Stimulated activated CD8-positive, alpha-beta memory T cell treated with anti-CD3 and anti-CD28 coated beads, Interleukin-7, amount 100 ng/mL, for 24 hours (primary cell): ENCODE measurements around the gene ENGASE.

Source experiments
- DNase-seq: peaks from one replicate; pipeline ENCODE4 v3.0.0-alpha.2; 2020; ENCODE audit warnings: low read depth

The ENGASE gene

DNA sequence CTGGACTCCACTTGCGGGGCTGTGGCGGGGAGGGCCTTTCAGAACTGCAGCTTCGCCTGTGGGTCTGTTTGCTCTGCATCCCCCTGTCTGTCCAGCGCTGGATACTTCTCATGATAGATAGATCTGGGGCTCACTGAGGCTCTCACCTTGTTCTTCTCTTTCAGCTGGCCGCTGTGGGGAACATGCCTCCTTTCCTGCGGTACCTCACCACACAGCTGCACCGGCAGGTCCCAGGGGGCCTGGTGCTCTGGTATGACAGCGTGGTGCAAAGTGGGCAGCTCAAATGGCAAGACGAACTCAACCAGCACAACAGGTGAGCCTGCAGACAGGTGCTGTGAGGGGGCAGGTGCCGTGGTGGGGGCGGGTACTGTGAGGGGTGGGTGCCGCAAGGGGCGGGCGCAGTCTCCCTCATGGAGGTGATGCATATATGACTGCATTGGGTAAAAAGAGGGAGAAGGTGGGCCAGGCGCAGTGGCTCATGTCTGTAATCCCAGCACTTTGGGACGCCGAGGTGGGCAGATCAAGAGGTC, 6.2 kb downstream of the ENGASE start:
- no peak for DNase-seq

GRCh38 chr17:79081571-79082276, 7.1 kb downstream of the ENGASE start:
- no peak for DNase-seq

GRCh38 chr17:79082311-79083190, 7.9 kb downstream of the ENGASE start:
- peak; percentile 16 for DNase-seq

- DNase-seq, result no peak
Observed at GRCh38 chr17:79083191-79083971, 8.8 kb downstream of the ENGASE start.

GRCh38 chr17:79084291-79085153, 9.9 kb downstream of the ENGASE start:
- no peak for DNase-seq

DNA sequence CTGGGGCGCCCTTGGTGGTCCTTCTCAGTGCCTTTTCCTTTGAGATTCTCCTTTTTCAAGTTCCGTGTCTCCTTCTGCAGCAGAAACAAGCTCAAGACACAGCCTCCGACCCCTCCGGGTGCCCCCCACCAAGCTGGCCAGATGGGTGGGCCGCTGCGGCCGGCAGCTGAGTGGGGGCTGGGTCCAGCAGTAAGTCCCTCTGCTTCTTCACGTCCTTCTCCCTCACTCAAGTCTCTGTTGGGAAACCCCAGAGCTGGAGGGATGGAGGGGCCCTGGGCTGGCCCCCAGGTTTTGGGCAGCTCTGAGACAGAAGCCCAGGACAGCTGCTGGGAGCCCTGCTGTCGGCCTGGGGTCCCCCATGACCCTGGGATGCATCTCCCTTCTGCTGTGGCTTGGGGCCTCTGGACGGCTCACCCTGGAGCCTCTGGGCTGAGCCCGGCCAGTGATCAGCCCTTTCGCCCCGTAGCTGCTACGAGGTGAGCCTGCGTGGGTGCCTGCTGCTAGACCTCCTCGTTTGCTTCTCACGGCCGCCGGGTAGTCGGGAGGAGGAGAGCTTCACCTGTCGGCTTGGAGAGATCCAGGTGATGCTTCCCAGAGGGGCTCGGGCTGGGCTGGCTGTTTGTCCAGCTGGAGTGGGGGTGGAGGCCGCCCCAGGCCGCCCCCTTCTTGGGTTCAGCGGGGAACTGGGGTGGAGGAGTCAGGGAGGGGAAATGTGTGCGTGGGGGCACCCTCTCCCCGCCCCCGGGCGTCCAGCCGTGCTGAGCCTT, 10.7 kb downstream of the ENGASE start:
- no peak for DNase-seq

DNA sequence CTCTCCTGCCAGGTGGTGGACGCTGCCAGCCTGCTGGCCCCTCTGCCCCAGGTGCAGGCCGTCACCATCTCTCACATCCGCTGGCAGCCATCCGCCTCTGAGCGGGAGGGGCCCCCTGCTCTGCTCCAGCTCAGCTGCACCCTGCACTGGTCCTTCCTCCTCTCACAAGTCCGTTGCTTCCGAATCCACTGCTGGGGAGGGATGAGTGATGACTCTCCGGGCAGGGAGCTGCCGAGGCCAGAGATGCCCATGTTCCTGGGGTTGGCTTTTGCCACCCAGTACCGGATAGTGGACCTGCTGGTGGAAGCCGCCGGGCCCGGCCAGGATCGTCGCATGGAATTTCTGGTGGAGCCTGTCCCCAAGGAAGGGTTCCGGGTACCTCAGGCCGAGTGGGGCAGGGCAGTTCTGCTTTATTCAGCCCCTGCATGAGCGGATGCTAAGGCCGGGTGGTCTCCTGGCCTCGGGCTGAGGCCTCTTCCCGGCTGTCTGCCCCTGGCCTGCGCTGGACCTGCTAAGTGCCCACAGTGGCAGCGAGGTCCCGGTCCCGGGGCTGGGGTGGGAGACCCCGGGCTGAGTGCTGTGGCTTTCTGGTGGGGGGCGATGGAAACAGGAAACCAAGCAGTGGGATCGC, 11.4 kb downstream of the ENGASE start:
- no peak for DNase-seq

DNA sequence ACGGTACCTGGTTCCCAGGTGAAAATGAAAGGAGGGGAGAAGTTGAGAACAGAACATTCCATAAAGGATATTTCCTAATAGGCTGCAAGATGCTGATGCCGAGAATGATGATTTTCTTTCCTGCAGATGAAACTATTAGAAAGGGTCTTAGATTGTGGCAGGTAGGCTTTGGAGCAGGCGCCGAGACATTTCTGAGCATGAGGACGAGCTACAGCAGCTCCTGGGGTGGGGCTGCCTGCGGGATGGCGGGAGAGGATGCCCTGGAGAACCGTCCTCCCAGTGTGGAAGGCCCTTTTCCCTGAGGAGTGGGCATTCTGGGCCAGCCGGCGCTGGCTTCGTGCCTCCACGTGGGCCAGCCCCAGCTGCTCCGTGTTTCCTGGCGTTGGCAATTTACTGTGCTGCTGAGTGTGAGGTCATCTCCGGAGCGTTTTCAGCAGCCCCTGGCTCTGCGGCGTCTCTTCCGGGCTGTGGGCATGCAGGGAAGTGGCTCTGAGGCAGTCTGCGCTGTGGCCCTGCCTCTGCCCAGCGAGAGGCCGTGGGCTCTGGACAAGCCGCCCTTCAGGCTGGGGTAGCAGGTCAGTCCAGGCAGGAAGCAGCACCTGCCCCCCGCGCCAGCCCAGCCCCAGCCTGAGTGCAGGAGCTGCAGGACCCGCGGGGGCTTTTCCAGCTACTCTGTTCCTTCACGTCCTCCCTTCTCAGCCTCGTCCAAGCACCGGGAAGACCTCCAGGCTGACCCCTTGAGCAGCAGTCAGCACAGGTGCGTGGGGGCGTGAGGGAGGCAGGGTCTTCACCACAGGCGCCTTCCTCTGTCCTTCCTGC, 12.2 kb downstream of the ENGASE start:
- DNase-seq, result no peak

DNA sequence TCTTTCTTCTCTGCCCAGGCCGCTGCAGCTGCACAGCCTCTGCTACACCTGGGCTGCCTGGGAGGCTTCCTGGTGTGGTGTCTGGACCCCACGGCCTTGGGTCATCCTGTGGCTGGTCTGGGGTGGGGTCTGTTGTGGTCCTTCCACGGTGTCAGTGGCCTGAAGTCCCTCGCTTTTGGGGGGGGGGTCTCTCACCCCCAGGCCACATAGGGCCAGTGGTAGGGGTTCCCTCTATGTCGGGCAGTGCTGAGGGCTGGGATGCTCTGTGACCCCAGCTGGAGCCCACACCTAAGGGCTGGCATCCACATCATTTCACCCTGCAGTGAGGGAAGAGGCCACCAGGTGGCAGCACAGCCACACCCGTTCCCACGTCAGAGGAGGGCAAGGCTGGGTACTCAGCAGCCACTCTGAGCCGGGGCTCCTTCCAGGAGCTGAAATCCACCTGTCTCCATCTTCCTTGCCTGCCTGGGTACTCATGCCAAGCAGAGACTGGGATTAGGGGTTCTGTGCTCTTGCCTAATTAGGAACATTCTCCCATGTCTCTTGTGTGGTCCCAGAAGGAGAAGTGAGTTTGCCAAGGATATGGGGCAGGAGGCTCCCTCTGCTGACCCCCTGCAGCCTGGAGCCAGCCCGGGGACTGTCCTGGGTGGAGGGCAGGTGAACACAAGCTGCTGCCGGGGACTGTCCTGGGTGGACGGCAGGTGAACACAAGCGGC, 13.0 kb downstream of the ENGASE start:
- DNase-seq, result peak; percentile 60

- DNase-seq, result no peak
Observed at GRCh38 chr17:79088247-79088996, 13.8 kb downstream of the ENGASE start.

DNA sequence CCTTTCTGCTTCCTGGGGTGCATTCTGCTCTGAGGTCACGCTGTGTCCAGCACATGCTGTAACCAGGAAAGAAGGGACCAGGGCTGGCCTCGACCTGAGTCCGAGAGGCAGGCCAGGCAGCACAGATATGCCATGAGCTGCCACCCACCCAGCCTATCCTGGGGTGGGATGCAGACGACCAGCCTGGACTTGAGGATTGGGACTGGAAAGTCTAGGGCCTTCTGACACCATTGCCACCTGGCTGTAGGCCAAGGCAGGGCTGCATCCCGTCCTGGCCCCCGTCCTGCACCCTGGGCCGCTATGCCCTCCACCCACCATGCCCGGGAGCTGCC, 14.3 kb downstream of the ENGASE start:
- no peak for DNase-seq

DNA sequence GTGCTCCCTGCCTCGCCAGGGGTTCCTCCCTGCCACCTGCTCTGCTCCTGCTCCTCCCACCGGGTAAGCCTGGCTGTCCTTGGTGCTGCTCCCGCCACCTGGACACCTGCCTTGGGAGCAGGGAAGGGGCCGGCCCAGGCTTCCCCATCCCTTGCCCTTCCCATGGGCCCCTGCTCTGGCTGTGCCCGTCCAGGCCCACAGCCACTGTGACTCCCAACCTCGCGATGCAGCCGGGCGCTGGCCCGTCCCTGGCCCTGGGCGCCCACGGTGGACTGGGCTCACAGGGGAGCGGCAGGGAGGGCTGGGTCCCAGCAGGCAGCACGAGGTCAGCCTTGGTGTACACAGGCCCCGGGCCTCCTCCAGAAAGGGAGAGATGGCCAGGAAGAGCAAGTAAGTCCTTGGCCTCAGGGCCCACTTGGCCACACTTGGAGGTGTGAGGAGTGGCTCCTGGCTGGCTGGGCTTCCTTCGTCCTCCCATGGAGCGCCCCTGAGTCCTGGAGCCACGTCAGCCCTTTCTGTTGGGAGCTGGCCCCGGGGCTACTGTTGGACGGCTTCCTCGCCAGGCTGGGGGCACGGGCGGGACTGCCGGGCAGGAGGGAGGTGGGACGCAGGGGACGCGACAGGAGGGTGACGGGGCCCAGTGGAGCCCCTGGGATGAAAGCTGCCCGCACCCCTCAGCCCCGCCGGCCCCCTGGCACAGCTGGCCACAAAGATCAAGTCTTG, 15.3 kb downstream of the ENGASE start:
- no peak for DNase-seq

DNA sequence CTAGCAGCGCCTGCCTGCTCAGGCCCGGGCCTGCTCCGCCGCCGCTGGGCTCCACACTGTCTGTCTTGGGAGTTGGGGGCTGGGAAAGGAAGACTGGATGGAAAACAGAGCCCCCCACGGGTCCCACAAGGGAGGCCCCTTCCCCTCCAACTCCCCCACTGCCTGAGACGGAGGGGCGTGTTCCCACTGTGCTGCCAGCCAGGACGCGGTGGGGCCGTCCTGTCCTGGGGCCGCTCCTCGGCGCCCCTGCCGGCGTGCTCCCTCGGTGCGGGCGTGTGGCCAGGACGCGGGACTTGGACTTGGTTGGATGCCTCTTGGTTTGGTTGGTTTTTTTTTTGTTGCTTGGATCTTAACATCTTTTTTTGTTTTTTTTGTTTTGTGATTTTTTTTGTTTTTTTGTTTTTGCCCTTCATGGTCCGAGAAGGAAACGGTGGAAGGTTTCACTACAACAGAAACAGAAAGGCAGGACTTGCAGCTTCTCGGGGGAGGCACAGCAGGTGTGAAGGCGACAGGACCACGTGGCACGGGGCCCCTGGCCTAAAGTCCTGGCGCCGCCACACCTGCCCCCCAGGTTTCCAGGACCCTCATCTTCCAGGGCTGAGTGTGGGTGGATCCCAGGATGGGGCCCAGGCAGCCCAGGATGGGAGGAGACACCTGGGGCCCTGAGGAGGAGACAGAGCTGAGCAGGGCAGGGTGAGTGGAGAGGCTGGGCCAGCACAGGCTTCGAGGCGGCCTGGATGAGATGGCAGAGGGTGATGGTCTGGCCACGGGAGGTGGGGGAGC, 16.0 kb downstream of the ENGASE start:
- no peak for DNase-seq

- no peak for DNase-seq
Observed at GRCh38 chr17:79091226-79091670, 16.6 kb downstream of the ENGASE start.

- no peak for DNase-seq
Observed at GRCh38 chr17:79092567-79092966, 17.9 kb downstream of the ENGASE start.

GRCh38 chr17:79093270-79093669, 18.6 kb downstream of the ENGASE start:
- DNase-seq, result no peak
